Measurements from ENCODE around the gene ADARB1. TPM values are rescaled to one million over a fixed set of nuclear protein-coding genes. Genes with fewer than 3 reads are reported as not detected.

Gene ADARB1
- total and polyA plus RNA-seq, 2 of the 8 experiments (the other 6 are each of a cell fraction or from before 2014, with no cell fraction given) = 4.7 to 14.9 TPM

DNA sequence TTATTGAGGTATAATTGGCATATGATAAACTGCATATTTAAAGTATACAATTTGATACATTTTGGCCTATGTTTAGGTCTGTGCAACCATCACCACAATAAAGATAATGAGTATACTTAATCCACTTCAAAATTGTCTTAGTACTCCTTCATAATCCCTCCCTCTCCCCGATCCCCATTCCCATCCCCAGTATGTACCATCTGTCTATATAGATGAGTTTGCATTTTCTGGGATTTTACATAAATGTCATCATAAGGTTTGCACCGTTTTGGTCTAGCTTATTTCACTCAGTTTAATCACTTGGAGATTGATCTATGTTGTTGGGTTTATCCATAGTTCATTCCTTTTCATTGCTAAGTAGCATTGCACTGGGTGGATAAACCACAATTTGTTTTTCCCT lies 139.0 kb downstream of the ADARB1 start:
- H3K14ac ChIP-seq (ENCODE audit: insufficient read length) = no peak overlapping the region
- CTCF ChIA-PET (ENCODE audit: partially characterized antibody) = interaction anchor here (0.9 to 1.6 kb wide), 4 partner anchors 21 to 85 kb away, joined by 3 to 4 read pairs (median 4); no protein-coding TSS in a partner anchor
- no peaks in the 10 kb centered on the region for H3K36me3 ChIP-seq (ENCODE audit: control insufficient read depth in 2 of 4, insufficient read depth in 4 of 4, low read length in 3 of 4)
- FAIRE-seq (no peak), DNase-seq (ENCODE audit: low read depth in 1 of 2, low spot score in 2 of 2) (no peak)
- H2BK120ac ChIP-seq (replicated peaks; ENCODE audit: low read depth, low read length) = no peak overlapping the region
- WGBS, 2 experiments (ENCODE audit: extremely low coverage in 1 of 2, insufficient coverage in 1 of 2, insufficient read length in 1 of 2, insufficient replicate concordance in 2 of 2, low coverage in 1 of 2, low lambda C conversion rate in 2 of 2, missing lambda C conversion rate in 1 of 2) = 88 to 100% methylated on average over 1 to 2 of the region's 2 CpGs
- H2BK5ac ChIP-seq (ENCODE audit: low read depth, low read length) = no peak overlapping the region
- H4K5ac ChIP-seq (ENCODE audit: insufficient read length, low read depth, low read length) = no peak overlapping the region
- no peak overlapping the region for H3K56ac ChIP-seq (replicated peaks; ENCODE audit: insufficient read length, low read depth, low read length)
- H4K20me1 ChIP-seq (replicated peaks in 1 of 2; ENCODE audit: control insufficient read depth in 1 of 2, insufficient read depth in 2 of 2, low read length in 2 of 2) = no peaks in the 10 kb centered on the region
- no peak overlapping the region for H3K4me2 ChIP-seq (ENCODE audit: insufficient read depth in 1 of 2, low read depth in 2 of 2, low read length in 2 of 2)
- no peak overlapping the region for H2AFZ ChIP-seq (ENCODE audit: low read length)
- no peaks in the 10 kb centered on the region for H3K4me1 ChIP-seq (replicated peaks in 1 of 4; ENCODE audit: control insufficient read depth in 3 of 4, insufficient read depth in 4 of 4, low read length in 3 of 4)
- H2AK5ac ChIP-seq (ENCODE audit: low read depth, low read length) = no peak overlapping the region
- H3K23ac ChIP-seq (ENCODE audit: insufficient read length) = no peak overlapping the region
- no peak overlapping the region for H4K91ac ChIP-seq (replicated peaks; ENCODE audit: insufficient read length, low read length)
- no peak overlapping the region for H3K18ac ChIP-seq (ENCODE audit: extremely low read depth, low read length)
- no peak overlapping the region for H3K9ac ChIP-seq (replicated peaks in 1 of 4; ENCODE audit: extremely low read depth in 1 of 4, low read depth in 3 of 4, low read length in 3 of 4)
- H3K9me3 ChIP-seq (ENCODE audit: insufficient read depth in 2 of 2, low read depth in 1 of 2, low read length in 1 of 2) = 0 out of 4 replicates have a peak, but pooled peaks cover 0 to 3% of the 10 kb centered on the region in 2 experiments
- H3K4me3 ChIP-seq (ENCODE audit: extremely low read depth in 1 of 4, insufficient read depth in 2 of 4, low read depth in 3 of 4, low read length in 4 of 4) = no peak overlapping the region
- H3K79me2 ChIP-seq (ENCODE audit: control insufficient read depth in 1 of 2, insufficient read depth in 2 of 2, low read length in 2 of 2) = no peaks in the 10 kb centered on the region
- H3K27ac ChIP-seq (ENCODE audit: low read depth, low read length) = no peak overlapping the region
- POLR2A ChIA-PET (ENCODE audit: partially characterized antibody) = no interaction called here
- H3K23me2 ChIP-seq (ENCODE audit: low read depth, low read length) = peaks cover 2% of the 10 kb centered on the region; the same call in 1 of the 2 replicates
- H3K4ac ChIP-seq (replicated peaks; ENCODE audit: insufficient read length, low read depth, low read length) = no peak overlapping the region
- H4K8ac ChIP-seq (ENCODE audit: extremely low read depth, insufficient read depth, low read length) = no peak overlapping the region
- H3K27me3 ChIP-seq (replicated peaks in 1 of 4; ENCODE audit: control insufficient read depth in 3 of 4, extremely low read depth in 1 of 4, insufficient read depth in 3 of 4, low read length in 3 of 4) = no peaks in the 10 kb centered on the region; a peak in 1 of 7 replicates
- no peak overlapping the region for H2BK20ac ChIP-seq (ENCODE audit: low read length)
- H2BK15ac ChIP-seq (ENCODE audit: low read length) = no peak overlapping the region
- H2BK12ac ChIP-seq (ENCODE audit: low read depth, low read length) = no peak overlapping the region
- no peaks in the 10 kb centered on the region for H3K79me1 ChIP-seq (ENCODE audit: low read depth, low read length)
- TF ChIP-seq NANOG (IDR thresholded peaks at IDR 0.05; ENCODE audit: insufficient read depth, low read depth, low read length, poor library complexity, severe bottlenecking) = no peak
- TF ChIP-seq KDM5A (IDR thresholded peaks at IDR 0.05; ENCODE audit: low read length) = no peak
- TF ChIP-seq, protein P1, sequence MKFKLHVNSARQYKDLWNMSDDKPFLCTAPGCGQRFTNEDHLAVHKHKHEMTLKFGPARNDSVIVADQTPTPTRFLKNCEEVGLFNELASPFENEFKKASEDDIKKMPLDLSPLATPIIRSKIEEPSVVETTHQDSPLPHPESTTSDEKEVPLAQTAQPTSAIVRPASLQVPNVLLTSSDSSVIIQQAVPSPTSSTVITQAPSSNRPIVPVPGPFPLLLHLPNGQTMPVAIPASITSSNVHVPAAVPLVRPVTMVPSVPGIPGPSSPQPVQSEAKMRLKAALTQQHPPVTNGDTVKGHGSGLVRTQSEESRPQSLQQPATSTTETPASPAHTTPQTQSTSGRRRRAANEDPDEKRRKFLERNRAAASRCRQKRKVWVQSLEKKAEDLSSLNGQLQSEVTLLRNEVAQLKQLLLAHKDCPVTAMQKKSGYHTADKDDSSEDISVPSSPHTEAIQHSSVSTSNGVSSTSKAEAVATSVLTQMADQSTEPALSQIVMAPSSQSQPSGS (IDR thresholded peaks at IDR 0.05; ENCODE audit: low read length) = no peak
- no peak for TF ChIP-seq SP1 (IDR thresholded peaks at IDR 0.05; ENCODE audit: low read depth, low read length)
- TF ChIP-seq PHF8 (conservative IDR thresholded peaks at IDR 0.05; ENCODE audit: low read depth, low read length) = no peak
- TF ChIP-seq NRF1 (IDR thresholded peaks at IDR 0.05; ENCODE audit: low read depth, low read length) = no peak
- TF ChIP-seq SIX5 (IDR thresholded peaks at IDR 0.05; ENCODE audit: low read depth, low read length) = no peak
- TF ChIP-seq EP300 (IDR thresholded peaks at IDR 0.05; ENCODE audit: borderline replicate concordance in 1 of 2, low read depth in 2 of 2, low read length in 2 of 2) = no peak
- TF ChIP-seq HDAC2 (IDR thresholded peaks at IDR 0.05; ENCODE audit: borderline replicate concordance in 1 of 2, low read depth in 2 of 2, low read length in 2 of 2) = no peak

All from H1 (cell line).